ENCODE data around the gene GALT. TPM values are rescaled to one million over a fixed set of nuclear protein-coding genes. Genes with fewer than 3 reads are reported as not detected.
A peak's percentile ranks its signal among the peaks of the same experiment; 100 is the strongest.

GALT gene
- total RNA-seq: 10 to 100 TPM; 45.1 to 53.9 TPM

GRCh38 chr9:34646211-34647083 is at the start of gene GALT:
GALT (plus strand) TSS chr9:34646675; CDS start chr9:34646705, 30 bp downstream.
- H3K36me3 Mint-ChIP-seq (ENCODE audit: low read depth): peaks cover 25% of the 10 kb centered on the region
- intact Hi-C loops (cut with DNase I, micrococcal nuclease): loop anchor here (1.0 to 5.0 kb wide), 7 partner anchors 8 to 341 kb away; partner anchors contain the start of genes DCTN3 (in 1 of the 2), DNAJB5 (in 1 of the 2), RPP25L (in 1 of the 2) and SIGMAR1 (in 1 of the 2)
- peak within 1 kb of the TSS; percentile 89 for H3K27ac Mint-ChIP-seq
- H3K4me3 Mint-ChIP-seq: peak within 1 kb of the TSS; percentile 91
- ChIA-PET CTCF (interaction anchor here (0.7 to 10.8 kb wide), 17 partner anchors 11 to 1013 kb away, joined by 3 to 131 read pairs (median 4); partner anchors contain the start of genes ARID3C, CCL27, DCTN3 and SIGMAR1), POLR2A (interaction anchor here (0.7 to 1.5 kb wide), 5 partner anchors 9 to 1146 kb away, joined by 3 to 16 read pairs (median 3); partner anchors contain the start of genes ATOSB, RPP25L and SIGMAR1)
- peaks cover 26% of the 10 kb centered on the region for H3K4me1 Mint-ChIP-seq
- DNase-seq (peak; percentile 99), ATAC-seq (peak; percentile 90)
- H3K27me3 Mint-ChIP-seq: no peaks in the 10 kb centered on the region
- H3K9me3 Mint-ChIP-seq (ENCODE audit: low read depth): no peaks in the 10 kb centered on the region

DNA sequence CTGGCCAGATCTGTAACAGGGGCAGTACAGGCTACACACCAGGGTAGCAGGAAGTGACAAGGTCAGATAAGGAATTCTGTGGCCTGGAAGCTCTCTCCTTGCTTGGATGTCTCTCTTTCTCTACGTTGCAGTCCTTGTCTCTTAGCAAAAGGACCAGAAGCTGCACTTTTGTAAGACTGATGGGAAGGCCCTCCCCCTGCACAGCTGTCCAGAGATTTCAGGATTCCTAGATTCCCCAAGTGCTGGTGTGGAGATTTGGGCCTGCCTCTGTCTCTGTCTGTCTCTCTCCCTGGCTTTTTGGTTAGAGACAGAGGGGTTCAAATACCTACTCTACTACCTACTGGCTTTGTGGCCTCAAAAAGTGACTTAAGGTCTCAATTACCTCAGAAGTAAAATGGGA is 46.9 kb upstream of the GALT start:
- CTCF ChIA-PET: interaction anchor here (1.0 to 1.2 kb wide), 4 partner anchors 14 to 163 kb away, joined by 3 read pairs; no protein-coding TSS in a partner anchor

GRCh38 chr9:34600908-34601307 is 45.6 kb upstream of the GALT start:
- no peaks in the 10 kb centered on the region for H3K4me1 Mint-ChIP-seq

More for the DNA sequence above, 46.9 kb upstream of the GALT start:
- H3K36me3 Mint-ChIP-seq (ENCODE audit: low read depth): no peaks in the 10 kb centered on the region
- intact Hi-C loops (cut with DNase I, micrococcal nuclease): no loop called here
- no peak for ATAC-seq
- no peak for DNase-seq
- H3K4me1 Mint-ChIP-seq: no peaks in the 10 kb centered on the region
- H3K27ac Mint-ChIP-seq: no peak overlapping the region
- H3K27me3 Mint-ChIP-seq: peaks cover 15% of the 10 kb centered on the region
- no peak overlapping the region for H3K4me3 Mint-ChIP-seq
- H3K9me3 Mint-ChIP-seq (ENCODE audit: low read depth): no peaks in the 10 kb centered on the region
- POLR2A ChIA-PET: no interaction called here

GRCh38 chr9:34601937-34602573 is 44.4 kb upstream of the GALT start:
- Mint-ChIP-seq H3K27me3 (peaks cover 2% of the 10 kb centered on the region), H3K27ac (no peak overlapping the region), H3K4me1 (no peaks in the 10 kb centered on the region), H3K4me3 (no peak overlapping the region), H3K36me3 (ENCODE audit: low read depth) (no peaks in the 10 kb centered on the region), H3K9me3 (ENCODE audit: low read depth) (no peaks in the 10 kb centered on the region)
- intact Hi-C loops (cut with DNase I, micrococcal nuclease): loop anchor here in 1 of 2 experiments (5.0 kb wide), 1 partner anchor 100 kb away; no protein-coding TSS in a partner anchor
- ATAC-seq: no peak
- no peak for DNase-seq
- ChIA-PET CTCF (interaction anchor here (0.8 to 3.1 kb wide), 6 partner anchors 10 to 233 kb away, joined by 3 to 10 read pairs (median 4); partner anchors contain the start of gene GALT), POLR2A (no interaction called here)

More at GRCh38 chr9:34600908-34601307, 45.6 kb upstream of the GALT start:
- Mint-ChIP-seq H3K4me3 (no peak overlapping the region), H3K36me3 (ENCODE audit: low read depth) (no peaks in the 10 kb centered on the region), H3K27ac (no peak overlapping the region), H3K27me3 (peaks cover 9% of the 10 kb centered on the region), H3K9me3 (ENCODE audit: low read depth) (no peaks in the 10 kb centered on the region)
- ChIA-PET POLR2A (no interaction called here), CTCF (interaction anchor here (0.7 to 1.7 kb wide), 3 partner anchors 69 to 197 kb away, joined by 3 to 4 read pairs (median 4); no protein-coding TSS in a partner anchor)
- no peak for ATAC-seq
- no peak for DNase-seq
- intact Hi-C loops (cut with DNase I, micrococcal nuclease): loop anchor here in 1 of 2 experiments (5.0 kb wide), 1 partner anchor 99 kb away; no protein-coding TSS in a partner anchor

DNA sequence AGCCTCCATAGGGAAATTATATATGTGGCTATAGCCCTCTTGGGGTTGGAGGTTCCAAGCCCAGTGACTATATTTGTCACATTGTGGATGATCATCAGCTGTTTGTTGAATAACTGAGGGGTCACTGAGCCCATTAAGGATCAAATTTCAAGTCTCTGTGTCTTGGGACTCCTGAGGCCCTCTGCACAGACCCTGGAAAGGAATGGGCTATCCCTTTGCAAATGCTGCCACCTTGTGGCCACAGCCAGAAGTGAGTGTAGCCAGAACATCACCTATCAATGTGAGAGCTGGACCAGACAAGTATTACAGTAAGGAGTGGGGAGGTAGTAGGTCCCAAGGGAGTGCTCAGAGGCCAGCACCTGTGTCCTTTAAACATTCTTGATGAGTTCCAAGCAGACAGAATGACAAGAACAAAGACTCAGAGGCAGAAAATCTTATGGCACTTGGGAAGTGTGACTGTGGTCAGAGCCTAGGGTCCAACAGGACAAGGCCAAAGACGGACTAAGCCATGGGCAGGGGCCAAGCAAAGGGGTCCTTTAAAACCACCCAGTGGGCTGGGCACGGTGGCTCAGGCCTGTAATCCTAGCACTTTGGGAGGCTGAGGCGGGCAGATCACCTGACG is 42.8 kb upstream of the GALT start:
- no peak overlapping the region for H3K27ac Mint-ChIP-seq
- intact Hi-C loops (cut with DNase I, micrococcal nuclease): loop anchor here (1.0 to 5.0 kb wide), 4 partner anchors 55 to 199 kb away; no protein-coding TSS in a partner anchor
- ATAC-seq (peak; percentile 95), DNase-seq (peak; percentile 87)
- POLR2A ChIA-PET: no interaction called here
- no peaks in the 10 kb centered on the region for H3K4me1 Mint-ChIP-seq
- H3K36me3 Mint-ChIP-seq (ENCODE audit: low read depth): no peaks in the 10 kb centered on the region
- H3K4me3 Mint-ChIP-seq: no peak overlapping the region
- no peaks in the 10 kb centered on the region for H3K9me3 Mint-ChIP-seq (ENCODE audit: low read depth)
- peaks cover 2% of the 10 kb centered on the region for H3K27me3 Mint-ChIP-seq
- CTCF ChIA-PET: interaction anchor here (0.6 to 3.1 kb wide), 24 partner anchors 8 to 237 kb away, joined by 3 to 10 read pairs (median 4); partner anchors contain the start of genes DCTN3 and GALT

GRCh38 chr9:34606190-34606589 is 40.3 kb upstream of the GALT start:
- Mint-ChIP-seq H3K27ac (no peak overlapping the region), H3K27me3 (peaks cover 2% of the 10 kb centered on the region), H3K9me3 (ENCODE audit: low read depth) (no peaks in the 10 kb centered on the region), H3K4me3 (no peak overlapping the region), H3K4me1 (peaks cover 10% of the 10 kb centered on the region), H3K36me3 (ENCODE audit: low read depth) (peaks cover 11% of the 10 kb centered on the region)
- POLR2A ChIA-PET: interaction anchor here (0.7 kb wide), 1 partner anchor 14 kb away, joined by 3 read pairs; the partner anchor contains the start of gene DCTN3
- ATAC-seq (no peak), DNase-seq (no peak)
- intact Hi-C loops (cut with DNase I, micrococcal nuclease): loop anchor here in 1 of 2 experiments (2.0 kb wide), 1 partner anchor 13 kb away; no protein-coding TSS in a partner anchor
- CTCF ChIA-PET: interaction anchor here (0.7 to 1.4 kb wide), 11 partner anchors 12 to 1187 kb away, joined by 3 to 4 read pairs (median 3); partner anchors contain the start of gene SIGMAR1

- Mint-ChIP-seq H3K4me3 (no peak overlapping the region), H3K9me3 (ENCODE audit: low read depth) (no peaks in the 10 kb centered on the region), H3K36me3 (ENCODE audit: low read depth) (peaks cover 14% of the 10 kb centered on the region), H3K27me3 (peaks cover 2% of the 10 kb centered on the region), H3K4me1 (peaks cover 12% of the 10 kb centered on the region), H3K27ac (no peak overlapping the region)
- ChIA-PET CTCF (interaction anchor here (0.6 to 1.4 kb wide), 12 partner anchors 10 to 1191 kb away, joined by 3 to 4 read pairs (median 3); partner anchors contain the start of gene SIGMAR1), POLR2A (no interaction called here)
- DNase-seq (no peak), ATAC-seq (no peak)
- intact Hi-C loops (cut with DNase I, micrococcal nuclease): loop anchor here in 1 of 2 experiments (2.0 kb wide), 1 partner anchor 14 kb away; no protein-coding TSS in a partner anchor
These were observed 39.6 kb upstream of the GALT start for GRCh38 chr9:34606905-34607304.

DNA sequence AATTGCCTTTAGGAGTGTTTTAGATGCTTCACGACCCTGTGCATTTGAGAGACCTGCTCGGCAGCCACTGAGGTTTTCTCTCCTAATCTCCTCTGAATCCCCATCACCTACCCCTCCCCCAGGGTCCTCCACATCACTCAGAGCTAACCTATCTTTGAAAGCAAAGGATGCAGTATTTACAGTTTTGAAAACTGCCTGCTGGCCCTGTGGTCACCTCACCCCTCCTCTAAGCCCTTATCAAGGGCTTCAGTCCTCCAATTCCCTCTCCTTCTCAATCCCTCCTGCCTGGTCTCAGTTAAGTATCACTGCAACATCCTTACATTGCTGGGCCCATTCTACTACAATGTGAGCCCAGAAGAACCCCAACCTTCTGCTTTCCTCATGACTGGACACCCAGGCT is 39.1 kb upstream of the GALT start:
- intact Hi-C loops (cut with DNase I, micrococcal nuclease): loop anchor here in 1 of 2 experiments (2.0 kb wide), 1 partner anchor 15 kb away; no protein-coding TSS in a partner anchor
- Mint-ChIP-seq H3K27me3 (peaks cover 2% of the 10 kb centered on the region), H3K4me1 (peaks cover 12% of the 10 kb centered on the region), H3K4me3 (no peak overlapping the region), H3K9me3 (ENCODE audit: low read depth) (no peaks in the 10 kb centered on the region), H3K27ac (no peak overlapping the region), H3K36me3 (ENCODE audit: low read depth) (peaks cover 14% of the 10 kb centered on the region)
- CTCF ChIA-PET: interaction anchor here (0.5 to 1.3 kb wide), 8 partner anchors 10 to 1192 kb away, joined by 3 to 4 read pairs (median 3); partner anchors contain the start of gene SIGMAR1
- ATAC-seq (no peak), DNase-seq (no peak)
- POLR2A ChIA-PET: no interaction called here

DNA sequence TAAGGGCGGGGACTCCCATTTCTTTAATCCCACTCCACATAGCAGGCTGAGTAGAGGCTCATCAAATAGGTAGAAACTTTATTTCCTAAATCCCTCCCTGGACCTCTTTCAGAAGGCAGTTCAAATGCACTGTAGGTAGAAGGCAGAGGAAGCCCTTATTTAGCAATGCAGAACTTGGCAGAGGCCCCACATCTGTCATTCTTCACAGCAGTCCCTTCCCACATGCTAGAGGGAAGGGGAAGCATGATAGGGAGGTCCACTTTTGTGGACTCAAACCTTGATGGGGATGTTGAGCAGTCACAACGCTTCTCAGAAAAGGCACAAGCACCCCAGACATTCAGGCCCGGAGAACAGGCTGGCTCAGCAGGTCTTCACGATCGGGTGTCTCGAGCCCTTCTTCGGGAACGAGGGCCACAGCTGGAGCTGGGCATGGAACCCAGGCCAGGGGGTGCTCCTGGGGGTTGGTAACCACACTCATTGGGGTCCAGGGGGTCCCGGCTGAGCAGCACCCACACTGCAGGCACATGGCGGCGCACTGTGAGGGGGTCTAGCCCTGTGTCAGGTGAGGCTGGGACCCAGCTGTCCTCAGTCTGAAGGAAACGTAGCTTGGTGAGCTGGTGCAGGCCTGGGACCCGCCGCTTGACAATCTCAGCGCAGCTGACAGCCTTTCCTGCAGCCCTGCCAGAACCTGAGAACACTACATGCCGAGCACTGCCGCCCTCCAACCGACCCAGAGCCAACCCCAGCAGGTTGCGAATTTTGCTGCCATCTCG is 35.9 kb upstream of the GALT start:
- ATAC-seq: no peak
- CTCF ChIA-PET: interaction anchor here (1.0 to 2.6 kb wide), 4 partner anchors 20 to 27 kb away, joined by 3 to 26 read pairs (median 6); partner anchors contain the start of gene SIGMAR1
- Mint-ChIP-seq H3K4me1 (peaks cover 16% of the 10 kb centered on the region), H3K9me3 (ENCODE audit: low read depth) (no peaks in the 10 kb centered on the region), H3K4me3 (peak overlapping the region; percentile 86), H3K27me3 (no peaks in the 10 kb centered on the region), H3K36me3 (ENCODE audit: low read depth) (peaks cover 19% of the 10 kb centered on the region), H3K27ac (no peak overlapping the region)
- no peak for DNase-seq
- POLR2A ChIA-PET: interaction anchor here (0.7 kb wide), 1 partner anchor 26 kb away, joined by 3 read pairs; no protein-coding TSS in a partner anchor
- intact Hi-C loops (cut with DNase I, micrococcal nuclease): loop anchor here (5.0 to 10.0 kb wide), 3 partner anchors 37 to 436 kb away; partner anchors contain the start of genes GALT (in 1 of the 2) and UBAP1 (in 1 of the 2)

All from activated CD4-positive, alpha-beta T cell treated with anti-CD3 and anti-CD28 coated beads for 36 hours (primary cell).